Gastroesophageal sphincter (tissue), 2 donors: ENCODE data around the gene OR2T3.
"Not testable (repeated sequence)": the region's sequence is repeated elsewhere in the genome, so short reads cannot be mapped to it uniquely, and the experiment has no call there.

Source experiments
- POLR2A ChIP-seq, 2 donors: fragments of 450-650 bp; IDR thresholded peaks; one replicate each; pipeline ENCODE4 v1.6.1; 2017; ENCODE audit warnings: antibody characterized with exemption in 2 of 2, mild to moderate bottlenecking in 2 of 2, moderate library complexity in 1 of 2
- POLR2AphosphoS5 ChIP-seq: sonication (generic); formaldehyde crosslinking; IDR thresholded peaks from one replicate; pipeline ENCODE4 v1.6.1; 2017; ENCODE audit warnings: antibody characterized with exemption

DNA sequence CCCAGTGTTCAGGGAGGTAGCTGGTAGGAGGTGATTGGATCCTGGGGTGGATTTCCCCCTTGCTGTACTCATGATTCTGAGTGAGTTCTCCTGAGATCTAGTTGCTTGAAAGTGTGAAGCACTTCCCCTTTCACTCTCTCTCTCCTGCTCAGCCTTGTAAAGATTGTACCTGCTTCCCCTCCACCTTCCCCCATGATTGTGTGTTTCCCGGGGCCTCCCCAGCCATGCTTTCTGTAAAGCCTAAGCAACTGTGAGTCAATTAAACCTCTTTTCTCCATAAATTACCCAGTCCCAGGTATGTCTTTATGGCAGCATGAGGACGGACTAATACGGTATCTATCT lies 45.0 kb upstream of the OR2T3 start:
- TF ChIP-seq POLR2A (IDR thresholded peaks at IDR 0.05); POLR2AphosphoS5: not testable (repeated sequence)
